Activated T-helper 9 cell treated with anti-CD3 and anti-CD28 coated beads, Interleukin-2, amount 50 U/mL, for 16 hours (primary cell): Measurements from ENCODE around the gene SERPINI1.

Experiments used
- DNase-seq: peaks from one replicate; pipeline ENCODE4 v3.0.0-alpha.2; 2020; ENCODE audit warnings: low read depth

SERPINI1 gene

DNA sequence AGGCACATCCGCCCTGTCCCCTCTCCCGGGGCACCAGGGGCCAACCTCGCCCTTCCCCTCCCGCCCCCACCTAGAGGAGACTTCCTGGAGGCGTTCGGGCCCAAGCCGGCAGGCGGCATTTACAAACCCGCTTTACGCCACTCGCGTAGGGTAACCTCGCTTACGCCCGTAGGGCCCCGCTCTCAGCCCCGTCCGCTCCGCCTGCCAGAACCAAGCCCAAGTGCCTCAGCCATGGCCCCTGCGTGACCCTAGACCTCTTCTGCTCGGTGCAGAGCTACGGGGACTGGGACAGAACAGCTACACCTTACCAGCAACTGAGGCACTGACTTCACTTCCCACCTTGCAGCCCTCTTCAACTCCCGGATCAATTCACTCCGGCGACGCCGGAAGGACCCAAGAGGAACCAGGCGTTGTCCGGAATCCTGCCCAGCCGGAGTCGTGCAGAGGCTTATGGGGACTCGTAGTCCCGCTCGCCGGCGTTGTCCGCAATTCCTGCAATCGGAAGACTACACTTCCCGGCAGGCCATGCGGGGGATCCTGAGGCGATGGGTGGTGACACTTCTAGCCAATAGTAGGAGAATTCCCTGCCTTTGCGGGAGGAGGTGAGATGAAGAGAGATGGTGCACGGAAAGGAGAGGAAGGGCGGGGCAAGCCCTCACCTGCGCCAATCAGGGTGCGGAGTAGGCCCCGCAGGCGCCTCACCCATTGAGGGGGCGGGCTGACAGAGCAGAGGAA, 856 bp upstream of the SERPINI1 start, which contains the start of gene PDCD10:
Gene PDCD10, minus strand, starts transcription at position 395 of the 735 bp plus-strand sequence. CDS start 14,735 bp downstream, outside the sequence.
- peak; percentile 96 for DNase-seq

DNA sequence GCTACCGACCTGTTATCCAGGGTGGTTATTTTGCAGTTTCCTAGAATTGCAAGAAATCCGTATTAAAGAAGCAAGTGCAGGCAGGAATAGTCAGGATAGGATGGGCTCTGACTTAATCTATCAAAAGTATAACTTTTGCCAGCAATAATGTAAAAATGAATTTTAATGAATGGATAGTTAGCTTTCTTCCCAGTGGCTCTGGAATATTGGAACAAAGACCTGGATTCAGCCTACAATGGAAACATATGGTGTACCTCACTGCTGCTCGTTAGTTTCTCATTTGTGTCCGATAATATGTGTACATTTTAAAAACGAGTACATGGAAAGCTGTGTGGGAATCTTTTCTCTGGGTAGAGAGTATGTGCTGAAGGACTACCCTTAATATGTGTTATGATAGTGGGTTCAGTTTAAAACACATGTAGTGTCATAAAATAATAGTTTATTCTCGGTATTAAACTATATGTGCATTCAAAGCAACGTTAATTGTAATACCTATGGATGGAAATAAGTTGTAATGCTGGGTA, 805 bp downstream of the SERPINI1 start:
- DNase-seq: no peak

DNA sequence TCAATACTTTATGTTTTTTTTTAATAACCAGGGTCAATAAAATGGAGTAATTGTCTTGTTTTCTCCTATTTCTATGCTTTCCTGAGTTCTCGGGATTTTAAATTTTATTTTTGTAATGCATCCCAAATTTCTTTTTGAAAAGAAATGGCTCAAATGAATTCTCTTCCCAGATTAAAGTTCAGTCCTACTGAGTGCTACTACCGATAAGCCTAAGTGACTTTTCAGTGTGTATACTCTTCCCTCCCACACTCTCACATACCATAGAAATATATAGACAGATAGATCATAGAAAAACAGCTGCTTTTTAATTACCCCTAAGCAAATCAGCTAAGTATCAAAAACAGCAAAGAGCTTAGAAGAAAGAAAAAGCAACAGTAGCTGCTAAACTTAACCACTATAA, 1.5 kb downstream of the SERPINI1 start:
- DNase-seq: no peak

DNA sequence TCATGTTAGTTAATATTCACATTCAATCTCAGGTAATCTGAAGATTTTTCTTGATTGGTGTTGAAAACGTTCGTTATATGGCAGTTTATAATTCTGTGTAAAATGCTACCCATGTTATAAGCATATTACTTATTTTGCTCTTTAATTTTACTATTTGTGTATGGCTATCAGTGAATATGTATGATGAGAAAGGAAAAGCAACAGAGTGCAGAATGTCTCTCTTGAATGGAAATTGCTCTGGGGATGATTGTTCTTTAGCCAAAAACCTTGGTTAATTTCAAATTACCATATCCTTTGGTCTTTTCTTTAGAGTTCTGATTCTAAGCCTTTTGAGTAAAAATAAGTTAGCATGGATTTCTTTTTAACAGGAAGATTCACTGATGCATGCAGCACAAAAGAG, 2.5 kb downstream of the SERPINI1 start:
- no peak for DNase-seq

DNA sequence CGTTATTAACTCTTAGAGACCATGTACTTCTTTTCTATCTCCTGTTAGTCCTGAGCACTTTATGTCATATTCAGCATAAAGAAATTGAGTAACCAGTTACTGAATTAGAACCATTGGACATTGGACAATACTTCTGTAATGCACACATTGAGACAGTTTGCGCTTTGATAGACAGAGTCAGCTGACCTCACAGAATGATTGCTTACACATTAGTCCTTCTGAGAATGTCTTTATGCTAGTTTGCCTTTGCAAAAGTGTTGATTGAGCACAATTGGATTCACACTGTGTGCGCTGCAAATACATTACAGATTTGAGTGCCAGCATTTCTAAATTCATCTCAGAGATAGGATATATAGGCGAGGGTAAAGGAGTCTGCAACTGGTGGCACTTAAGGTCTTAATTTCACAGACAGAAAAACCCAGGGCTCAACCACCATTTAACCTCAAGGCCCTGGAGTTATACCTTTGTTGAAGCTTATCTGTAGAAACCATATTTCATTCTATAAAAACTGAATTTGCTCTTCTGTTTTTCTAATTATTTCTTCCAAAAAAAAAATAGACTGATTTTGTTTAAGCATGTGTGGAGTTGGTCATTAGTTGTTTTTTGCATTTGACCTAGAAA, 3.8 kb downstream of the SERPINI1 start:
- DNase-seq: no peak

DNA sequence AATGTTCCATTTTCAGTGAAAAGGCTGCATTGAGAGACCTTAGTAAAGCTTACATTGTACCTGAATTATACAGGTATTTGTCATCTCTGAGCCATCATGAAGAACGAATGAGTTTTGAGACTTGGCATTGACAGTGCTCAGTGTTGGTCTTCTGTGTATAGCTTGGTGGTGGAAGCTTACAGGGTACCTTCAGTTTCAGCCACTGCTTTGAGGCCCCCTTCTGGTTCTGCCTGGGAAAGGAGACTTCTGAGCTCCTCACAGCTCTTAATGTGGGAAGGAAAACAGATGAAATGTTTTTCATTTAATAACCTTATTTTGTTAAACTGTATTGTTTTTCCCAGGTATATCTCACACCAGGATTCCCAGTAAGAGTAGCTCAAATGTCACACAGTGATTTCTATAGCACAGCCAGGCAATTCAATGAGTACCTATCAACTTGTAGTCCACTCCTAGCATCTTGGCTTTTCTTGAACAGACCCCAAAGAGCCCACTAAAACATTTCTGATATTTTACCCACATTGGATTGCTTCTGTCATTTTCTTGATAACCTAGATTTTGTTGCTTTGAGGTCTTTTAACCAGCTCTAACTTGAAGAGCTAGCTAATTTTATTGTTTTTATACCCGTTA, 5.6 kb downstream of the SERPINI1 start:
- no peak for DNase-seq

DNA sequence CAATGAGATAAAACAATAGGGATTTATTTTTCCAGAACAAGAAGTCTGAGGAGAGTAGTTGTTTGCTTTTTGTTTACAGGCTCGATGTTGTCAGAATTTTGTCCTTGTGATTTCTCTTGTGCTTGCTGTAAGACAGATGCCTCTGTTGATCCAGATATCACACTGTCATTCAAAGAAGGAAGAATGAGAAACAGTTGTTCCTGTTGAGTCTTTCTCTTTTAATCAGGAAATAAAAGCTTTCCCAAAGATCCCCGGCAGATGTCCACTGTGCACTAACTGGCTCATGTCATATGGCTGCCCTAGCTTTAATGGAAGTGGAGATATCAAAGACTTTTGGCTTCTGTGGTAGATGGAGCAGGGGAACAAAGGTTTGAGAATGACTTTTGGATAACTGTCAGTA, 6.8 kb downstream of the SERPINI1 start:
- no peak for DNase-seq

DNA sequence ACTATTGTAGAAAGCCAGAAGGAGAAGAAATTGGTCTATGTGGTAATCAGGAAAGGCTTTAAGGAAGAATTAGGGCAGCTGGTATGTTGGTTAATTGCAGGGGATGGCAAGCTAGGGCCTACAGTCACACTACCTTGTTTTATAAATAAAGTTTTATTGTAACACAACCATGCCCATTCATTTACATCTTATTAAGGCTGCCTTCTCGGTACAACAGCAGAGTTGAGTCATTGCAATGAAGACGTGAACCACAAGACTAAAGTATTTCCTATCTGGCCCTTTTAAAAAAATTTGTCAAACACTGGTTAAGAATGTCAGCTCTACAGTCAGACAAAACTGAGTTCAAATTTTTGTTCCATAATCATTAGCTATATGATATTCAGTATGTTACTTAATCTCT, 8.3 kb downstream of the SERPINI1 start:
- DNase-seq: no peak

DNA sequence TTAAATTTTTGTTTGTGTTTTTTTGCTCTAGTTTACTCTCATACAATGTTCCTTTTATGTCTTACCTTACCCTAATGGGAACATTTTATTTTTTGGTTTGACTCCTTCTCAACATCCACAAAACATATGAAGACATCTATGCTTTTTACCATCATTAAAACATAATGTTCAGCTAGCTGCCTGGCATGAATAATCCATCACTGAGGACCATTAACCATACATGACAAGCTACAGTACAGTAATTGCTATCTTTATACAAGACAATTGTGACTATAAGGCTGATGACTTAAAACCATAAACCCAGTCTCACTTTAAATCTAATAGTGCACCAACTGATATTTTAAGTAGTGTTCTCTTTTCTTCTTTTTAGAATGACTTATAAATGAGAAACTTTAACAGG, 13.7 kb downstream of the SERPINI1 start:
- DNase-seq: no peak

DNA sequence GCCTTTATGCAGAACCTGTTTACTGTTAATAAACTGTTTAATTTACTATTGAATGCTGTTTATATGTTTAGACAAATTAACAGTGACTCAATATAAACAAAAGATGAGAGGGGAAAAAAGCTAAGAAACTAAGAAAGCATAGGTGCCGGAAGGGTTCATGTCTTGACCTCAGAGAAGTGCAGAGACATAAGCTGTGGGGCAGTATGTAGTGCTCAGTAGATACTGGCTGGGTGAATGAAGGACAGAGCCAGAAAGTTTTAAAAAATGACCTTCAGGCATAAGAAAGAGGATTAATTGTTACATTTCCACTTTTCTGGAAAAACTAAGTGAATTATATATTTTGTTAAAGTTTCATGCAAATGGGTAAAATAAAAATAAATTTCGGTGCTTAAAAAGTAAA, 14.2 kb downstream of the SERPINI1 start:
- no peak for DNase-seq

DNA sequence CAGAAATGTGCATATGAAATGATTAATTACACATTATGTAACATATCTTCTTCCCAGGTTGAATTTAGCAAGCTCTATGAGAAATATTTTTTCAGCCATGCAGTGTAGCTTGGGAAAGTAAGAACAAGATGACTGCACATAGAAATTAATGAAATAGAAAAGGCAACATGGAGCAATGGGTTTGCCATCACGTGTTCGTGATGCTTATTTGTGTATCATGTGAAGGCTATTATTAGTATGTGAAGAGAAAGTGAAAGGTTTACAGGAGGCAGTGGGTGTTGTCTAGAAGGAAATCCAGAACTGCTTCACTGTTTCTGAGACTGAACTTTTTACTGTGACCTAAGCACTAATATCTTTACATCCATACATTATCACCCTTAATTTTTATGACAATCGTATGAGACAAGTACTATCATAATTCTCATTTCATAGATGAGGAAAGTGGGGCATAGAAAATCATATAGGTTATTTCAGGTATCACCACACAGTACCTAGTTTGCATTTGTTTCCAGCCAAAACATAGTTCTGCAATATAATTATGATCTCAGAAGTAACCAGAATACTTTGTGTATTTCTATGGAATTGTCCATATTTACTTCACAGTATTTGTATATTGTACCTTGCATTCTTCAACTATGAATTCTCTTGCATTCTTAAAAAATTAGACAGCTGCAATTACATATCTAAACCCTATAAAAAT, 14.9 kb downstream of the SERPINI1 start:
- DNase-seq: no peak

DNA sequence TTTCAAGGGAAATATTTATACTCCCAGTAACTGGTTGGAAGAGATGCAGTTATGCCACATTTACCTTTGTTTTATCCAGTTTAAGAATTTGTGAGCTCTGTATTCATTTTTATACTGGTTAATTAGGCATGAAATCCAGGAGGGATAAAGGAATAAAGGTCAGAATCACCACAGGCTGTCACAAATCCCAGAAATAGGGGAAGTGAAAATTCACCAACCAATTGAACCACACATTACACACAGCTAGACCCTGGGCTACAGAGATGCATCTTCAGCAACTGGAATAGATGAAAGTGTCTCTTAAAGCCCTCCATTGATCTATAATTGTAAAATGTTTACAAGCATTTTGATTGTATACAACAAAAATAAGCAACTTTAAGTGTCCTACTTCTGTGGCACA, 18.5 kb downstream of the SERPINI1 start:
- no peak for DNase-seq

DNA sequence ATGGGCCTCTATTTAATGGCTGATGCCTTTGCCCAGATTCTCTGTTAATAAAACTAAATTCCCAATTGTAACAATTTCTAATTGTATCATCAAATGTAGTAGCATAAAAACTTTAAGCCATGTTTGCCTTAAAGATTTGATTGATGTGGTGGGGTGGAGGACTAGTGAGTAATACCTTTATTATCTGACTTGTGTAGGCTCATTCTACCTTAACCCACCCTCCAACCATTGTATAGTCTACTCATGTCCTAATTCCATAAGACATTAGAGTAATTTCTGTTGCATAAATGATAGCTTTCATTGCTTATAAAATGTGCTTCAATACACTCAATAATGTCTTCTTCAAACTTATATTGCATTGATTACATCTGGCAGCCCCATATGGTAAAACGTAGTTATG, 25.8 kb downstream of the SERPINI1 start:
- no peak for DNase-seq

DNA sequence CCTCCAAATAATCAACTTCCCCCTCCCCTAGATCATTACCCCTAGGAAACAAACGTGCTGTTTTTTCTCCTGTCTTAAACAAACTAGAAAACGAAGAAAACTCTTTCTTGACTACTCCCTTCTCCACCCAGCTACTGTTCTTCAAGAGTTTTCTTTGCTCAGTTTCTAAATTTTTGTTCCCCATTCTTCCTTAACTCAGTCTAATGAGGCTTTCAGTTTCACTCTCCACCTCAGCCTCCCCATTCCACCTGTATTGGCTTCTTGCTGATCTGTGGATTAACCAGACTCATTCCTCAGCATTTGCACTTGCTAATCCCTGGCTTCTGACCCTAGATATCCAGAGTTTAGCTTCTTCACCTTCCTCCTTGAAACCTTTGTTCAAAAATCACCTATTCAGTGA, 26.8 kb downstream of the SERPINI1 start:
- no peak for DNase-seq

DNA sequence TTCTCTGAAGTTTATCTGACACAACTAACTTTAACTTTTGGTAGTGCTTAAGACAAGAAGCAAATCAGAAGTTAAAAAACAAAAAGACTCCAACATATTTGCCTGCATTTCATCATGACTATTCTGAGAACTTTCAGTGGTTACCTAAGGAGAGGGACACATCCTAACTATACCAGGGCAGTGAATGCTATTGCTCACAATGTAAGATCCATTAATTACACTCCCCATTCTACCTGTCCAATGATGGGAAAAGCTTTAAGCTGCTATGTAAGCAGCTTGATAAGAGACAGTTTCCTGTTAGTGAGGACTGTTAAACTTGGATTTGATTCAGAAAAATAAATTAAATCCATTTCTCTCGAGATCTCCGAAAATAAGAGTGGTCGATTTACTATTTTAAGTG, 37.5 kb downstream of the SERPINI1 start:
- DNase-seq: no peak

DNA sequence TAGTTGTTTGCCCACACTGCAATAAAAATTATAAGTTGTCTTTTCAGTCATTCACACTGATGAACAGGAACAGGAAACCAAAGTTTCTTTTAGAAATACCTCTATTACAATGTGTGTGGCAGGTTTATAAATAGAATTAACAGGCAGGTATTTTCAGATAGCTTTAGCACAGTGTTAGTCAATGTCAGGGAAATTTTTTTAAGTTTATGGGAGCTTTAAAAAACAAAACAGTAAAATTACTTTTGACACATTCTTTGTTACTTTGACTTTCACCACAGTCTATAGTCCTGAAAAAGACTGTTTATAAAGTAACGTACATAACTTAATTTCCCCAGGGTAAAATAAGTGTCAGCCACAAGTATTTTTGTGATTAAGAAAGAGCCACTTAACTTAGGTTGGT, 38.1 kb downstream of the SERPINI1 start:
- no peak for DNase-seq

DNA sequence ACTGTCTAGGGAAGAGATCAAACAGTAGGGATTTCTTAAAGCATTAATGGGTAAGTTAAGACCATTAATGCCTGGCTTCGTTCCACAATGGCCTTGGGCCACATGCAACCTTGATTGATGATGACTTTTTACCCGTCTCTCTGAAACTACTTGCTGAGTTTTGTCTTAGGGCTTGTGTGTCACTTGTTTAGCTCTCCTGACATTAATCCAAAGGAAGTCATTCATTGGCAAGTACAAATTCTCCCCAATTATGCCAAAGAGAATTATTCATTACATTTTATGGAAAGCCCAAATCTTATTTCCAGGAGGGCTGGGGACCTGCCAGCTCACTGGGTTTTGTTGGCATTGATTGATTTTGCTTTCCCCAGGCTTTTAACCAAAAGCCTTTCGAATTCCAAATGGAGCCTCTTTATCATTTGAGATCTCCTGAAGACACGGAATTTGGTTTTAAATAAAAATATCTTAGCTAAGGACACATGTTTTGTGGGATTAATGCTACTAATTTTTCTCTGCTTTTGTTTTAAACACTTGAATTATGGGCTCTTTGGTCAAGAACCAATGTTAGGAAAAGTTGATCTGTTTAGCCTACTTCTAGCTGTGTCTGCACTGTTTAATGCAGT, 40.7 kb downstream of the SERPINI1 start:
- no peak for DNase-seq

DNA sequence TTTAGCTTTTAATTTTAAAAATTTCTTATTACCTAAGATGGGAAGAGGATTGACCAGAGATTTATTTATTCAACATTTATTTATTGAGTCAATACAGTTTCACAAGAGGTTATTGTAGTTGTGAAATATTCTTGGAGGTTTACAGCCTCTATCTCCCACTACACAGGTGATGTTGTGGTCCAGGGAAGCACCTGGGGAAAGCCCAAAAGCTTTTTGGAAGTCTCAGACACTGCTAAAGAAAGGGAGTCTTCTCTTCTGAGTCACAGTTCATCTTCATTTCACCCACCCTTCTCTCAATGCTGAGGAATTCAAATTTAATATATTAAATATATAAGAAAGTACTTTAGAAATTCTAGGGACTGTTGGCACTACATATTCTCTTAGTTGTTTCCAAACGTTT, 41.8 kb downstream of the SERPINI1 start:
- DNase-seq: no peak

DNA sequence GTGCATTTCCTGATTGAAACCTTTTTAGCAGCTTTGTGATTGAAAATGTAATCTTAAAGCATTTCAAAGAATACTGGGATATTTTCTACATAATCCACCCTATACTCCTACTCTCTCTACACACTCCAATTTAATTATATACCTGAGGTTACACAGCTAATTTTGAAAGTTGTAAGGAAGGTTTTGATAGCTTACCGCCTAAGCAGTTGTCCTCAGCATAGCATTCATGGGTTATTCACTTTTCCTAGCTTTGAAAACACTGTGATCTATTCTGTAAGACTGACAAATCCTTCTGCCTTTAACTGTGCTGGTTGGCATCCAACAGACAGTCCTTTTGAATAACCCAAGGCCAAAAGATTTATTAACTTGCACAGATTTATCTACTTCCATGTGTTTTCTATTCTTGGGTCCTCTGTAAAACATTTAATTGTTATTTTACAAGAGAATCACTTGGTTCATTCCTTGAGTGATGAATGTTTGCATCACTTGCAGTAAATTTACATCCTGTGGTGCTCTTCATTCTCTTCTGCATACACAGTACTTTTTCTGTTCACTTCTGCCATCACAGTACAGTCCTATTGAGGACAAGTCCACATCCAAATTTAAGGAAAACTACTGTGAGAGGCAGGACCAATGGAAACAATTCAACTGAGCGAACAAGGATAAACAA, 44.8 kb downstream of the SERPINI1 start:
- DNase-seq: no peak

DNA sequence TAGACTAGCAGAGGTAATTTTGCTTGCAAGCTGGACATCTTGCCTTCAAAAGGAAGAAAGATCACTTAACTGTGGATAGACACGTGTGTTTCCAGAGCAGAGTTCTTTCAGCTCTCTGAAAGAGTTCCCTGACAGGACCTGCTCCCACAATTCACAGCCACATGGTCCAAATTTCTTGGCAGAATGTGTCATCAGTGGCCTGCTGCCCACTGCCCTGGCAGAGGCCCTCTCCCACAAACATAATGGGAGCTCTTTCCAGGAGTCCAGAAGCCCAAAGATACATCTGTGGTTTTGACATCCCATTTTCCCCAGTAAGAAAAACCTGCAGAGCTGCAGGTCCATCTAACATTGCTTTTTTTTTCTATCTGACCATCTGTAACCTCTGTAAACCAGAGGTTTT, 48.3 kb downstream of the SERPINI1 start:
- DNase-seq: no peak

DNA sequence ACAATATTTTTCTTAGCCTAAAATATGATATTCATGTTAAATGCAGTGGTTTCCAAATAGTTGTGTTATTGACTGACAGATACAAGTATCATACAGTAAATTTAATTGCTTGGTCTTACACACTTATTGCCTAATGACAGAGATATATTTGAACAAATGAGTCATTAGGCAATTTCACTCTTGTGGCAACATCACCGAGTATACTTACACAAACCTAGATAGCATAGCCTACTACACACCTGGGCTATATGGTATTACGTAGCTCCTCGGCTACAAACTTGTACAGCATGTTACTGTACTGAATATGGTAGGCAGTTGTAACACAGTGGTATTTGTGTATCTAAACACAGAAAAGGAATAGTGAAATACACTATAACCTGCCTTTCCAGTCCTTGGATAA, 50.3 kb downstream of the SERPINI1 start:
- DNase-seq: no peak

DNA sequence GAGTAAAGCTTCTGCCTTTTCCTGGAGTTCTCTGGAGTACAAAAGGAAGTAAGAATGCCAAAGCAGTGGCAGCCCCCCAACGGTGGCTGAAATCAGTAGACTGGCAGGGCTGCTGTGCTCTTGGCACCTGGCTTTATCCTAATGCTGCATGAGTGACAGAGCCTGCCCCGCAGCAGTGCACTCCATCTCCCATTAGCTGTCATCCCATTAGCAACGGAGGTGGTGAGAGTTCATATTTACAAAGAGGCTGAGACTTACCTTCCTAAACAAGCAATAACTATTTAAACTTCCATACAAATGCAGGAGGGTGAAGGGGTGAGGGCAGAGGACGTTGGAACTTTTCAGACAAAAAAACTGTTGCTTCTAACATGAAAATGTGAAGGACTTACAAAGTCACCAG, 51.9 kb downstream of the SERPINI1 start:
- no peak for DNase-seq
